CD4-positive, alpha-beta memory T cell (primary cell): ENCODE data around the gene YIPF3. TPM values are rescaled to one million over a fixed set of nuclear protein-coding genes. Genes with fewer than 3 reads are reported as not detected.

ENCODE experiments used
- CTCF ChIA-PET: fragments of 350-600 bp; sonication (Branson Sonifier 250); formaldehyde crosslinking; loops from one replicate; lab custom pipeline; 2021; ENCODE audit warnings: inconsistent platforms; ENCODE audit not compliant: partially characterized antibody; lab: Charles Lee
- POLR2A ChIA-PET: fragments of 350-600 bp; sonication (Branson Sonifier 250); formaldehyde crosslinking; loops from one replicate; lab custom pipeline; 2021; ENCODE audit not compliant: partially characterized antibody; lab: Charles Lee
- DNase-seq, 5 donors: peaks; one replicate each; pipeline versions ENCODE4 v3.0.0 to v3.0.0-alpha.2; 2020 to 2022; ENCODE audit warnings: mixed read lengths in 1 of 5
- H3K27ac ChIP-seq: one replicate; pipeline ENCODE4 v1.7.0; 2013; ENCODE audit warnings: low read depth, low read length
- H3K27me3 ChIP-seq: 2 replicates; pipeline ENCODE4 v1.7.0; 2013; ENCODE audit warnings: mild to moderate bottlenecking, low read length, moderate library complexity; ENCODE audit not compliant: insufficient read depth
- H3K36me3 ChIP-seq: 2 replicates; pipeline ENCODE4 v1.7.0; 2013; ENCODE audit warnings: mild to moderate bottlenecking, low read length, moderate library complexity; ENCODE audit not compliant: insufficient read depth
- H3K4me1 ChIP-seq: 2 replicates; pipeline ENCODE4 v1.7.0; 2013; ENCODE audit warnings: mild to moderate bottlenecking, low read length, moderate library complexity; ENCODE audit not compliant: insufficient read depth
- H3K4me3 ChIP-seq, 2 donors: one replicate each; pipeline ENCODE4 v1.7.0; 2013; ENCODE audit warnings: low read length in 2 of 2, mild to moderate bottlenecking in 1 of 2
- H3K9me3 ChIP-seq, 2 donors: one replicate each; pipeline ENCODE4 v1.7.0; 2013; ENCODE audit warnings: low read length in 2 of 2, control low read depth in 1 of 2; ENCODE audit not compliant: control insufficient read depth in 1 of 2
- H3K27ac Mint-ChIP-seq, 7 donors: one replicate each; pipeline ENCODE4 v1.8.0; 2020 to 2021; ENCODE audit warnings: mixed read lengths in 7 of 7, mild to moderate bottlenecking in 6 of 7, inconsistent platforms in 3 of 7, moderate library complexity in 3 of 7
- H3K27me3 Mint-ChIP-seq, 2 donors: one replicate each; pipeline ENCODE4 v1.8.0; 2020 to 2021; ENCODE audit warnings: mixed read lengths in 2 of 2
- H3K36me3 Mint-ChIP-seq, 2 donors: one replicate each; pipeline ENCODE4 v1.8.0; 2020 to 2021; ENCODE audit warnings: mixed read lengths in 2 of 2, inconsistent platforms in 1 of 2, mild to moderate bottlenecking in 1 of 2
- H3K4me1 Mint-ChIP-seq, 4 donors: one replicate each; pipeline ENCODE4 v1.8.0; 2020 to 2021; ENCODE audit warnings: mixed read lengths in 4 of 4, mild to moderate bottlenecking in 1 of 4
- H3K4me3 Mint-ChIP-seq, 8 donors: one replicate each; pipeline ENCODE4 v1.8.0; 2020 to 2021; ENCODE audit warnings: mixed read lengths in 8 of 8, mild to moderate bottlenecking in 7 of 8, moderate library complexity in 6 of 8, inconsistent platforms in 3 of 8
- H3K9me3 Mint-ChIP-seq, 8 donors: one replicate each; pipeline ENCODE4 v1.8.0; 2020 to 2021; ENCODE audit warnings: mixed read lengths in 8 of 8, mild to moderate bottlenecking in 5 of 8, inconsistent platforms in 3 of 8, moderate library complexity in 1 of 8
- intact Hi-C: fragments of 100-400 bp; cut with micrococcal nuclease; formaldehyde crosslinking; loops from one replicate; pipeline ENCODE4 v1.15.1; 2023
- polyA plus RNA-seq, 2 donors: library from polyadenylated mRNA; unstranded; fragments of 300-500 nt; fragmentation: Illumina TruSeq; gene quantifications; one replicate each; pipeline ENCODE4 v1.2.3, GENCODE V29; 2021
- total RNA-seq, 2 experiments: library from RNA; stranded (reverse); gene quantifications; one replicate each; pipeline ENCODE4 v1.2.3, GENCODE V29; 2021

Gene YIPF3
- total and polyA plus RNA-seq, 4 experiments from 2014 or later: 74.8 to 94.7 (median 82.5) TPM

- DNase-seq: no peak
- Histone ChIP-seq H3K27me3 (no peaks in the 10 kb centered on the region), H3K4me1 (peaks cover 33% of the 10 kb centered on the region), H3K27ac (peak overlapping the region; percentile 8), H3K4me3 (no peak overlapping the region), H3K36me3 (peaks cover 17% of the 10 kb centered on the region), H3K9me3 (no peaks in the 10 kb centered on the region)
- intact Hi-C loops: loop anchor here (1.0 kb wide), 1 partner anchor 40 kb away; no protein-coding TSS in a partner anchor
- Mint-ChIP-seq H3K4me3 (peak overlapping the region in 4 of 8 donors; percentile 44 to 82 (median 62)), H3K36me3 (peaks cover 4 to 24% of the 10 kb centered on the region in 2 donors), H3K27me3 (no peaks in the 10 kb centered on the region), H3K4me1 (peaks cover 25 to 37% (median 28%) of the 10 kb centered on the region in 4 donors), H3K27ac (peak overlapping the region; percentile 85 to 96 (median 92)), H3K9me3 (peaks cover 0 to 2% (median 0%) of the 10 kb centered on the region in 8 donors)
- ChIA-PET CTCF (interaction anchor here (0.7 to 9.1 kb wide), 18 partner anchors 10 to 531 kb away, joined by 3 to 108 read pairs (median 5); partner anchors contain the start of genes ABCC10, CRIP3, DLK2 and POLR1C), POLR2A (interaction anchor here (0.6 to 4.7 kb wide), 7 partner anchors 9 to 111 kb away, joined by 3 to 33 read pairs (median 7); partner anchors contain the start of genes DLK2, LRRC73, POLR1C and TJAP1)
Observed at GRCh38 chr6:43494766-43495165, 22.0 kb downstream of the YIPF3 start.

- peak overlapping the region in 2 of 8 donors; percentile 41 to 43 for H3K4me3 Mint-ChIP-seq
Observed at GRCh38 chr6:43494321-43494720, 22.4 kb downstream of the YIPF3 start.

GRCh38 chr6:43493833-43494232 is 22.9 kb downstream of the YIPF3 start:
- no peaks in the 10 kb centered on the region for H3K27me3 Mint-ChIP-seq
- Histone ChIP-seq H3K4me3 (no peak overlapping the region), H3K9me3 (no peaks in the 10 kb centered on the region), H3K27me3 (no peaks in the 10 kb centered on the region), H3K4me1 (peaks cover 33% of the 10 kb centered on the region), H3K27ac (peak overlapping the region; percentile 8), H3K36me3 (peaks cover 8% of the 10 kb centered on the region)
- ChIA-PET CTCF (interaction anchor here (0.5 to 9.1 kb wide), 7 partner anchors 11 to 231 kb away, joined by 3 to 108 read pairs (median 6); partner anchors contain the start of gene DLK2), POLR2A (interaction anchor here (1.3 to 4.7 kb wide), 4 partner anchors 16 to 38 kb away, joined by 3 to 33 read pairs (median 11); partner anchors contain the start of genes DLK2, LRRC73, POLR1C and TJAP1)
- peaks cover 4 to 21% of the 10 kb centered on the region in 2 donors for H3K36me3 Mint-ChIP-seq
- peak overlapping the region in 5 of 7 donors; percentile 41 to 92 (median 77) for H3K27ac Mint-ChIP-seq
- peaks cover 0 to 2% (median 0%) of the 10 kb centered on the region in 8 donors for H3K9me3 Mint-ChIP-seq
- H3K4me1 Mint-ChIP-seq: peaks cover 25 to 41% (median 31%) of the 10 kb centered on the region in 4 donors
- peak overlapping the region in 2 of 8 donors; percentile 41 to 43 for H3K4me3 Mint-ChIP-seq
- no peak for DNase-seq
- intact Hi-C loops: no loop called here

More at GRCh38 chr6:43494321-43494720, 22.4 kb downstream of the YIPF3 start:
- intact Hi-C loops: no loop called here
- no peaks in the 10 kb centered on the region for H3K27me3 Mint-ChIP-seq
- ChIA-PET POLR2A (interaction anchor here (0.6 to 4.7 kb wide), 6 partner anchors 12 to 110 kb away, joined by 3 to 33 read pairs (median 8); partner anchors contain the start of genes DLK2, LRRC73, POLR1C and TJAP1), CTCF (interaction anchor here (0.5 to 9.1 kb wide), 15 partner anchors 10 to 231 kb away, joined by 3 to 108 read pairs (median 5); partner anchors contain the start of genes ABCC10, CRIP3, DLK2 and POLR1C)
- H3K27ac Mint-ChIP-seq: peak overlapping the region in 6 of 7 donors; percentile 41 to 92 (median 79)
- peak overlapping the region; percentile 8 for H3K27ac ChIP-seq
- no peak overlapping the region for H3K4me3 ChIP-seq
- H3K27me3 ChIP-seq: no peaks in the 10 kb centered on the region
- no peaks in the 10 kb centered on the region for H3K9me3 ChIP-seq
- H3K36me3 Mint-ChIP-seq: peaks cover under 1 to 20% of the 10 kb centered on the region in 2 donors
- no peak for DNase-seq
- peaks cover 13% of the 10 kb centered on the region for H3K36me3 ChIP-seq
- peaks cover 25 to 37% (median 29%) of the 10 kb centered on the region in 4 donors for H3K4me1 Mint-ChIP-seq
- peaks cover 33% of the 10 kb centered on the region for H3K4me1 ChIP-seq
- peaks cover 0 to 2% (median 0%) of the 10 kb centered on the region in 8 donors for H3K9me3 Mint-ChIP-seq

GRCh38 chr6:43493230-43493629 is 23.5 kb downstream of the YIPF3 start:
- no peak overlapping the region for H3K4me3 Mint-ChIP-seq
- intact Hi-C loops: no loop called here
- ChIA-PET POLR2A (interaction anchor here (1.1 to 4.7 kb wide), 3 partner anchors 15 to 38 kb away, joined by 4 to 33 read pairs (median 15); partner anchors contain the start of genes DLK2, LRRC73 and TJAP1), CTCF (interaction anchor here (2.4 to 9.1 kb wide), 3 partner anchors 11 to 132 kb away, joined by 7 to 108 read pairs (median 30); partner anchors contain the start of gene DLK2)
- no peak overlapping the region for H3K27ac ChIP-seq
- H3K9me3 ChIP-seq: no peaks in the 10 kb centered on the region
- no peak overlapping the region for H3K4me3 ChIP-seq
- no peaks in the 10 kb centered on the region for H3K27me3 Mint-ChIP-seq
- no peaks in the 10 kb centered on the region for H3K27me3 ChIP-seq
- H3K27ac Mint-ChIP-seq: peak overlapping the region; percentile 11 to 83 (median 32)
- H3K36me3 ChIP-seq: peaks cover 2% of the 10 kb centered on the region
- H3K36me3 Mint-ChIP-seq: peaks cover 4 to 16% of the 10 kb centered on the region in 2 donors
- H3K4me1 ChIP-seq: peaks cover 33% of the 10 kb centered on the region
- peaks cover 25 to 42% (median 31%) of the 10 kb centered on the region in 4 donors for H3K4me1 Mint-ChIP-seq
- peaks cover 0 to 2% (median 0%) of the 10 kb centered on the region in 8 donors for H3K9me3 Mint-ChIP-seq
- DNase-seq: no peak

- no peaks in the 10 kb centered on the region for H3K27me3 Mint-ChIP-seq
- Histone ChIP-seq H3K4me3 (no peak overlapping the region), H3K27me3 (no peaks in the 10 kb centered on the region), H3K36me3 (no peaks in the 10 kb centered on the region), H3K9me3 (no peaks in the 10 kb centered on the region), H3K27ac (no peak overlapping the region), H3K4me1 (peaks cover 33% of the 10 kb centered on the region)
- ChIA-PET CTCF (interaction anchor here (5.0 to 9.1 kb wide), 2 partner anchors 12 to 37 kb away, joined by 30 to 108 read pairs; partner anchors contain the start of gene DLK2), POLR2A (interaction anchor here (1.1 to 4.7 kb wide), 4 partner anchors 15 to 38 kb away, joined by 4 to 33 read pairs (median 10); partner anchors contain the start of genes DLK2, LRRC73 and TJAP1)
- no peak for DNase-seq
- H3K4me3 Mint-ChIP-seq: peak overlapping the region in 1 of 8 donors; percentile 50
- intact Hi-C loops: no loop called here
- peaks cover 25 to 42% (median 31%) of the 10 kb centered on the region in 4 donors for H3K4me1 Mint-ChIP-seq
- peak overlapping the region in 6 of 7 donors; percentile 19 to 60 (median 58) for H3K27ac Mint-ChIP-seq
- H3K9me3 Mint-ChIP-seq: peaks cover 0 to 2% (median 0%) of the 10 kb centered on the region in 8 donors
- peaks cover 4 to 16% of the 10 kb centered on the region in 2 donors for H3K36me3 Mint-ChIP-seq
Observed at GRCh38 chr6:43492673-43493072, 24.1 kb downstream of the YIPF3 start.

- Histone ChIP-seq H3K36me3 (no peaks in the 10 kb centered on the region), H3K4me3 (no peak overlapping the region), H3K4me1 (peaks cover 33% of the 10 kb centered on the region), H3K27ac (no peak overlapping the region), H3K9me3 (no peaks in the 10 kb centered on the region), H3K27me3 (no peaks in the 10 kb centered on the region)
- intact Hi-C loops: no loop called here
- Mint-ChIP-seq H3K27me3 (no peaks in the 10 kb centered on the region), H3K9me3 (peaks cover 0 to 2% (median 0%) of the 10 kb centered on the region in 8 donors), H3K27ac (peak overlapping the region in 5 of 7 donors; percentile 6 to 60 (median 59)), H3K4me3 (peak overlapping the region in 1 of 8 donors; percentile 50), H3K36me3 (peaks cover 4 to 16% of the 10 kb centered on the region in 2 donors), H3K4me1 (peaks cover 25 to 44% (median 33%) of the 10 kb centered on the region in 4 donors)
- ChIA-PET CTCF (interaction anchor here (1.2 to 9.1 kb wide), 3 partner anchors 12 to 37 kb away, joined by 4 to 108 read pairs (median 30); partner anchors contain the start of gene DLK2), POLR2A (interaction anchor here (1.1 to 4.7 kb wide), 3 partner anchors 15 to 37 kb away, joined by 4 to 15 read pairs (median 5); partner anchors contain the start of genes DLK2, LRRC73 and TJAP1)
- no peak for DNase-seq
Observed at GRCh38 chr6:43491750-43492661, 24.7 kb downstream of the YIPF3 start.
